AG20443 (cell line): ENCODE measurements around the gene CEP97.

Experiments
- DNase-seq: peaks from one replicate; pipeline ENCODE4 v3.0.0; 2012; ENCODE audit warnings: low spot score, mixed read lengths

The CEP97 gene

DNA sequence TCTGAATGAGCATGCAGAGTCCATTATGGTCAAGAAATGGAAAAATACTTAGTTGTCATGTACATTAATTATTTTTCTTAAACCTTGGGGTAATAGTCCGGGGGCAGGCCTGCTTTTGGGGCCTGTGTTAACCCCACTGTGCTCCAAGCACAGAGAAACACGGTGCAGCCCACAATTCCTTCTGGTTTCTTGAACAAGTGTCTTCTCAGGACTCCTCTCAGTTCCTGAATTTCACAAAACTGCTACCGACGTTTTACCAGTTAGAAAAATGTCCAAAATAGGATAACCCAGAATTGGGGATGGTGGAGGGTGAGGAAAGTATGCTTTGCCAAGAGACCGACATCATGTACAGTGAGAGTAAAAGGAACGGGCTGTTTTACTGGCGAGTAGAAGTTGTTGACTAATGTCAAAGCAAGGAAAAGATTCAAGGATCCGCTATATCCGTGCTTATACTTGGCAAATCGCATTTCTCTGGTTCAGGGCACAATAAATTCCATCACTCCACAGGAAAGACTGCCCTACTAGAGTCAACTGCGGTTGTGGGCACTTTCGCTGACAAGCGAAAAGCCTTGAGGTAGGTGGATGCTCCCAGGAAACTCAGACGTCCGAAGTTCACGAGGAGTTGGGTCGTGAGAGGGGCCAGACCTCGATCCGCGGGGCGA, 54.1 kb downstream of the CEP97 start:
- DNase-seq = no peak

GRCh38 chr3:101779047-101779821, 54.8 kb downstream of the CEP97 start, which contains the start of gene NXPE3:
Gene NXPE3 (plus strand): TSS chr3:101779211. CDS start chr3:101785597, 6,386 bp downstream.
- peak; percentile 95 for DNase-seq

DNA sequence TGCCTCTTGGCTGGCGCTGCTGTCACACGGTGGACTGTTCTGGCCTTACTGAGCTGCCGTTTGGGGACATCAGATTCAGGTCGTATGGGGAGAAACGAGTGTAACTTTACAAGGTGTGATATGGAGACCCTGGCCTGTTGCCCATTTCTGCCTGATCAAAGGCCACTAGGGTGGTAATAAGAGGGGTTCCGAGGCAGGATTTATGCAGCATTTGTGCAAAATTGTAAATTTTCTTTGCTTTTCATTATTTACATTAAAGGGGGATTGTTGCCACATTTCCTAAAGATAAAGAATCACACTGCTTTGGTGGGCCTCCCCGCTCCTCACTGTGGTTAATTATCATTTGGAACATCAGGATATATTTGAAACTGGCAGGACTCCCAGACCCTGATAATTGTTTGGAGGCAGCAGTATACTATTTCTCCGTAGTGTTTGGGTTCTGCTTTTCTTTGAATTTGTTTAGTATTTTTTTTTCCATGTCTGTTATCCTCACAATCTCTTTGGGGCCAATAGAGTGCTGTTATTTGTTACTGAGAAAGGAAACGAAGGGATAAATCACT, 55.5 kb downstream of the CEP97 start:
- DNase-seq = no peak

DNA sequence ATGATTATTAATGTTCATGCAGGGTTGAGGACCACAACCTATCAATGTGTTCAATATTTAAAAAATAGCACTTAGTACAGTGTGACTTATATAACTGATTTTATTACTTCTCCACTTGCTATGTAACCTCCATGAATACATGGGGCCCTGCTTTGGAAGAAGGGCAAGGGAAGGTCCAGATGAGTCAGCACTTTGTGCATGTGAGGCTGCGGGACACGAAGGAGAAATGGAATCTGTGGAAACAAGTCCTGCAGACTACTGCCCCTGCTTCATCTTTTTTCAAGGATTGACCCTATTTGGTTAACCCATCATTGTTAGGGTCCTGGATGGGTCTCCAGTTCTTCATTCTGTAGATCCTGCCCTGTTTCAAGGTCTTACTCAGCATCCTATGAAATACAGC, 56.2 kb downstream of the CEP97 start:
- peak; percentile 84 for DNase-seq

DNA sequence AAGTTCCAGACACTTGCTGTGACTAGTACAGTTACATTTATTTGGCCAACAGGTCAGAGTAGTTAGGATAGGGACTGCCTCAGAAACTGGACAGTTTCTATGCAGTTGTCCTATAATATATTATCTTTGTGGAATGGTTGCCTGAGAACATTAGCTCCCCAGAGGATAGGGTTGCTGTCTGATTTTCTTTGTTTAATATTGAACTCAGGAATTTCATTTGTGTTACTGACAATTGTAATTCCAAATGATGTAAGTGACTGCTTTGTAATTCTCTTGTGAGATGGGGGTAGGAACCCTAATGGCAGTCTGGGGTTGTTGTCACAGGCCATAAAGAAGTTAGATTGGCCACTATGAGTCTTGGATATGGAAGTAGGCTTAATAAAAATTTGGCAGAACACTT, 56.8 kb downstream of the CEP97 start:
- no peak for DNase-seq

- DNase-seq = no peak
These were observed 60.6 kb downstream of the CEP97 start for GRCh38 chr3:101784855-101785613.

GRCh38 chr3:101791778-101792177, 67.4 kb downstream of the CEP97 start:
- no peak for DNase-seq

- DNase-seq = no peak
These were observed 71.8 kb downstream of the CEP97 start for GRCh38 chr3:101796077-101796680.

- DNase-seq = no peak
These were observed 76.8 kb downstream of the CEP97 start for GRCh38 chr3:101801174-101801573.

- no peak for DNase-seq
These were observed 77.8 kb downstream of the CEP97 start for GRCh38 chr3:101802179-101802578.

DNA sequence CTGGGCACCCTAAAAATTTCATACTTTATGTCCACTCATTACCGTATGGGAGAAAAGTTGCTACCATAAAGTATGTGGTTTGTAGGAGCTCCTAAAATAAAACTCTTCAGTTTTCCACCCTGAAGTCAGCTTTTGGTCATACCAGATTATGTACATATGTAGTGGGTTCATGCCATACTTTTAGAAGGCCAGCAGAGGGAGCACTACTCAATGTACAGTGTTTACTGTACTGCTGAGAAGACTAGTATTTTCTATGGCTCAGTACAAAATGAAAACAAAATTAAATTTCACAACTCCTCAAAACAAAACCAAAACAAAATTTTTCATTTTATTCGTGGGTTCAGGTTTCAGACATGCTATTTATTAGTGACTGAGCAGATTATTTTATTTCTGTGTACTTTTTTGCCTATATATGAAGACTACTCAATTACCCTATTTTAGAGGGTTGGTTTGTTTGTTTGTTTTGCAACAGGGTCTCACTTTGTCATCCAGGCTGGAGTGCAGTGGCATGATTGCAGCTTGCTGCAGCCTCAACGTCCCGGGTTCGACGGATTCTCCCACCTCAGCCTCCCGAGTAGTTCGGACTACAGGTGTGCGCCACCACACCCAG, 78.9 kb downstream of the CEP97 start:
- DNase-seq = peak; percentile 66

- no peak for DNase-seq
These were observed 79.5 kb downstream of the CEP97 start for GRCh38 chr3:101803939-101804338.

DNA sequence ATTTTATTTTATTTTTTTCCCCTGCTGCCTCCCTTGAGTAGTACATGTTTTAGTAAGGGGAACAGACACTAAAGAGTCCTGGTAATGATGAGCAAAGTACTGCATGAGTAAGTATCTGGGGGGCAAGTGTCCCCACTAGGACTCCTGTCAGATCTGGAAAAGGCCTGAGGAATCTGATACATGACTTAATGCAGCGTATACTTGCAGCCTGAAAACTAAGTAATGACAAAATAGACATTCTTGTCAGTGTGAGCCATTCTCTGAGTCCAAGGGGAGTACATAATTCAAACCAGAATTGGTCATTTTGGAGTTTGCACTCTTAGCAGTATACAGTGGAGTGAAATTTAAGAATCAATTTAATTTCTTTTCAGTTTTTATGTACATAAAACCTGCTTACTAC, 82.1 kb downstream of the CEP97 start:
- no peak for DNase-seq

- no peak for DNase-seq
These were observed 83.5 kb downstream of the CEP97 start for GRCh38 chr3:101807888-101808287.

DNA sequence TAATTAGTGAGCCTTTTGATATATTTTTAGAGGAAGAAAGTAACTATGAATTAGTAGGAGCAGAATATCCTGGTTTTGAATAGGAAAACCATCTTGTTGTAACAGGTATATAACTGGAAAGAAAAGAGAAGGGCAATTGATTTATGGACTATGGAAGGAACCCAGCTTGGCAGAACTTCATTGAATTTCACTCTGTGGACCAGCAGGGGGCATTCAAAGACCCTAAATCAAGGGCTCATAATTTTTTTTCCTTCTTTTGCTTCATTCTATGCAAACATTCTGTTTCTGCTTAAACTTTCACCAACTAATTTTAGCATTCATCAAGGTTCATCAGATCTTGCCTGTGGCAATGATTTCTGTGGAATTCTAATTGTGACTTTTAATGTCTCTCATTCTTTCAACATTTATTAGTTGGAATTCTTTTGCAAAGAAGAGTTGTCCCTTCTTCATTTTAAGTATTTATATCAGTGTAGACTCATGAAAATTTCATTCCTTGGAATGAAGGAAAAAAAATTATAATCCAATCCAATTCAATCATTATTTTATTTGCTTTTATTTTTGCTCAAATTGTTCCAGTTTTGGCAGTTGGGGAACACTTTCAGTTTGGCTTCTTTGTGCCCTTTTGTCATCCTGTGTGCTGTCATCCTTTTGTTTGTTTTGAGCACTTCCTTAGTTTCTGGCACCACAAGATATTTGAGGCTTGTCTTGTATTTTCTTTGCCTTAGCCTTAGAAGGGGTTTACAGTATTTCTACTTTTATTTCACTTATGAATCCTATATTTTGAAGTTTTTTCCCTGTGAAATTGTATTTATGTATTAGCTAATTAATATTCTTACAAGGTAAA, 85.0 kb downstream of the CEP97 start:
- DNase-seq = peak; percentile 43

DNA sequence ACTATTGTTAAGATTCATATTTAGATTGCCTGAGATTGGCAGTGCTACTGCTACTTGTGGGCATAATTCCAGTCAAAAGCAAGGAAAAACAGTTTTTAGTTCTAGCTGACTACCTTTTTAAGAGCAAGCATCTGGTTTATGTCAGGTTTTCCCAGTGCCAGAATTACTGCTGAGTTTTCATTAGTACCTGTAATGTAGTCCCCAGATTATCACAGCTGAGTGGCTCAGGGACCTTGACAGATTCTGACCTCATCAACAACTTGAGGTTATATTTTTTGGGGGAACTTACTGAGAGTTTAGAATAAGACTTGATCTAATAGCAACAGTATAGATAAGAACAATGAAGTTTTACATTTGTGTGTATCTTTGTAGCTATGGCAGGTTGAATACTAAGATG, 85.6 kb downstream of the CEP97 start:
- DNase-seq = no peak

DNA sequence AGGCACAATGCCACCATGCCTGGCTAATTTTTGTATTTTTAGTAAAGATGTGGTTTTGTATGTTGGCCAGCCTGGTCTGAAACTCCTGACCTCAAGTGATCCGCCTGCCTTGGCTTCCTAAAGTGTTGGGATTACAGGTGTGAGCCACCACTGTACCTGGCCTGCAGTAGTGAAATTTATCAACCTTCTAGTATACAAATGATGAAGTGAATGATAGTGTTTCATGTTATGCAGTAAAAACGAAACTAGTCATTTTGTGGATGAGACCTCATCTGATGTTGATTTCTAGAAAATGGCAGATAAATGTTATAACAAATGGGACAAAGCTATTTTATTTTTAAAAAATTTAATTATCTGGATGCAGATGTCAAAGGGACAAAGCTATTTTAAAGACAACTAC, 87.5 kb downstream of the CEP97 start:
- no peak for DNase-seq

GRCh38 chr3:101812895-101813294, 88.5 kb downstream of the CEP97 start:
- no peak for DNase-seq

GRCh38 chr3:101813817-101814440, 89.5 kb downstream of the CEP97 start:
- peak; percentile 35 for DNase-seq

DNA sequence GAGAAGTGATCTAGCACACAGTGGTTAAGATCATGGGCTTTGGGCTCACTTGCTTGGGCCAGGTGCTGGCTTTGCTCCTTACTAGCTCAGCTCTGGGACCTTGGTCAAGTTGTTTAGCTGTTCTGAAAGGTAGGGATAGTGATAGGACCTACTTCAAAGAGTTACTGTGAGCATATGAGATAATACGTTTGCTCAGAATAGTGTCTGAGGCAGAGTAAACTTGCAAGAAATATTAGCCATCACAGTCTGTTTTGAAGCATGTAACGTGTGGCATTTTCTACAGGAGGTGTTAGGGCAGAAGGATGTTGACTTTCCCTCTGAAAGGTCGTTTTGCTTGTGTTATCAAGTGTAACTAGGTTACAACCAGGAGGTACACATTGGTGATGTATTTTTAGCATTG, 90.4 kb downstream of the CEP97 start:
- DNase-seq = no peak
